ENCODE measurements around the gene LARGE1.

DNA sequence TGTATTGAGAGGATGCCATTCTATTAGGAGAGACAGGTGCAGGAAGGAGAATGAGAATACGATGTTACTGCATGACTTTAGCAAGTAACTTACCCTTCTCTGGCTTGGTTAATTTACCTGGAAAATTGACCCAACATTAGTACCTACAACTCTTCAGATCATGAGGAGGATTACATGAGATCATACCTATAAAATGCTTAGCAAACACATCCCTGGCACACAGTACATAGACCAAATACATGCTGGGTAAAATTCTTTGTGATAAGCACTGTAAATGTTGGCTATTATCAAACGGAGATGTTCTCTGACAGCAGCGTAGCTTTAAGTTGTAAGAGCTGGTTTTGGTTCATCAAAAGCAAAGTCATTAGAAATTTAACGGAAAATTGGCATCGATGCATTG lies 28.8 kb downstream of the LARGE1 start:
- TF ChIP-seq TARDBP (IDR thresholded peaks at IDR 0.05): no peak
- TF ChIP-seq, protein P1, sequence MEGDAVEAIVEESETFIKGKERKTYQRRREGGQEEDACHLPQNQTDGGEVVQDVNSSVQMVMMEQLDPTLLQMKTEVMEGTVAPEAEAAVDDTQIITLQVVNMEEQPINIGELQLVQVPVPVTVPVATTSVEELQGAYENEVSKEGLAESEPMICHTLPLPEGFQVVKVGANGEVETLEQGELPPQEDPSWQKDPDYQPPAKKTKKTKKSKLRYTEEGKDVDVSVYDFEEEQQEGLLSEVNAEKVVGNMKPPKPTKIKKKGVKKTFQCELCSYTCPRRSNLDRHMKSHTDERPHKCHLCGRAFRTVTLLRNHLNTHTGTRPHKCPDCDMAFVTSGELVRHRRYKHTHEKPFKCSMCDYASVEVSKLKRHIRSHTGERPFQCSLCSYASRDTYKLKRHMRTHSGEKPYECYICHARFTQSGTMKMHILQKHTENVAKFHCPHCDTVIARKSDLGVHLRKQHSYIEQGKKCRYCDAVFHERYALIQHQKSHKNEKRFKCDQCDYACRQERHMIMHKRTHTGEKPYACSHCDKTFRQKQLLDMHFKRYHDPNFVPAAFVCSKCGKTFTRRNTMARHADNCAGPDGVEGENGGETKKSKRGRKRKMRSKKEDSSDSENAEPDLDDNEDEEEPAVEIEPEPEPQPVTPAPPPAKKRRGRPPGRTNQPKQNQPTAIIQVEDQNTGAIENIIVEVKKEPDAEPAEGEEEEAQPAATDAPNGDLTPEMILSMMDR (IDR thresholded peaks at IDR 0.05 in 2 of 3, conservative IDR thresholded peaks at IDR 0.05 in 1 of 3; ENCODE audit: insufficient read depth in 2 of 3, low read depth in 1 of 3, low read length in 3 of 3): no peak
- no peak for TF ChIP-seq TAF1 (IDR thresholded peaks at IDR 0.05; ENCODE audit: control insufficient read depth, extremely low read depth, insufficient read depth, low read length, severe bottlenecking)

Data from K562 (cell line).